Adrenal gland (tissue), 12 donors: ENCODE data around the gene JSRP1. TPM values are rescaled to one million over a fixed set of nuclear protein-coding genes. Genes with fewer than 3 reads are reported as not detected.
A peak's percentile ranks its signal among the peaks of the same experiment; 100 is the strongest.

Source experiments
- DNase-seq, 7 donors: peaks; one replicate each; pipeline ENCODE4 v3.0.0-alpha.2; 2019 to 2020
- H3K27ac ChIP-seq, 5 donors: fragments of 200-600 bp; sonication (generic) in 4 of 5; 1 replicate in 3 of 5; 2 replicates in 2 of 5; pipeline versions ENCODE4 v1.5.1 to v1.8.0; 2016 to 2020; ENCODE audit warnings: mild to moderate bottlenecking in 1 of 5
- H3K27me3 ChIP-seq: fragments of 200-600 bp; 2 replicates; pipeline ENCODE4 v1.8.0; 2021
- H3K36me3 ChIP-seq, 2 donors: fragments of 200-600 bp; replicated peaks in 1 of 2; 1 replicate in 1 of 2; 2 replicates in 1 of 2; pipeline versions ENCODE4 v1.5.1 to v1.8.0; 2018 to 2022
- H3K4me1 ChIP-seq, 2 donors: fragments of 200-600 bp; replicated peaks in 1 of 2; 1 replicate in 1 of 2; 2 replicates in 1 of 2; pipeline versions ENCODE4 v1.5.1 to v1.8.0; 2018 to 2021
- H3K4me3 ChIP-seq, 4 donors: fragments of 200-600 bp; sonication (generic) in 3 of 4; one replicate each; pipeline ENCODE4 v1.5.1; 2016 to 2018
- H3K9me3 ChIP-seq, 3 donors: fragments of 200-600 bp; sonication (generic) in 1 of 3; replicated peaks in 1 of 3; 1 replicate in 2 of 3; 2 replicates in 1 of 3; pipeline versions ENCODE4 v1.5.1 to v1.8.0; 2016 to 2021
- CTCF ChIP-seq, 6 experiments: fragments of 450-650 bp in 4 of 6; fragments of 200-600 bp in 2 of 6; sonication (generic) in 1 of 6; IDR thresholded peaks; 1 replicate in 5 of 6; 2 replicates in 1 of 6; pipeline versions ENCODE4 v1.5.1 to v1.8.0; 2016 to 2021; ENCODE audit warnings: antibody characterized with exemption in 6 of 6, mild to moderate bottlenecking in 2 of 6, moderate library complexity in 1 of 6
- POLR2A ChIP-seq, 2 donors: fragments of 450-650 bp; IDR thresholded peaks; one replicate each; pipeline ENCODE4 v1.6.1; 2017; ENCODE audit warnings: antibody characterized with exemption in 2 of 2, mild to moderate bottlenecking in 2 of 2, moderate library complexity in 1 of 2
- WGBS, 4 donors: extraction: QIAGEN DNeasy Blood & Tissue Kit in 2 of 4; methylation state at CpG; one replicate each; pipeline versions ENCODE4 v1.1.5 to v1.1.7; 2013 to 2017; 5-methylcytosine and 5-hydroxymethylcytosine counted together
- intact Hi-C, 2 donors: fragments of 100-400 bp; cut with DNase I; formaldehyde crosslinking; loops; one replicate each; pipeline versions ENCODE4 v1.14.1 to v1.15.0; 2022 to 2023
- polyA plus RNA-seq, 3 donors: library from polyadenylated mRNA; stranded (reverse); fragments of 200-250 nt in 2 of 3; fragments of 350-450 nt in 1 of 3; fragmentation: Illumina TruSeq in 1 of 3; extraction: RNeasy Lipid Tissue Mini Kit (QIAGEN cat#74804) in 1 of 3; gene quantifications; one replicate each; pipeline ENCODE4 v1.2.3, GENCODE V29; 2013 to 2014
- total RNA-seq, 9 donors: library from RNA; depleted of rRNA in 4 of 9; stranded (reverse); fragments of >200 nt in 4 of 9; fragments of 120-200 nt in 1 of 9; fragmentation: NEBNext Ultra II Directional in 1 of 9; extraction: Animal tissue kit (Norgen Biotek cat#: 25700) in 1 of 9; gene quantifications; one replicate each; pipeline versions ENCODE4 v1.1.0 to v1.2.4, GENCODE V29; 2013 to 2023
- donor health status: healthy with polysubstance abuse.
- donor health status: Bipolar disorder and iron deficiency.
- donor health status: DM: yes; HTN: yes; CAD: no.
- donor health status: DM: no; HTN: no; CAD: no.
- donor health status: DM: no; HTN: no; CAD: no.
- donor health status: DM: yes; HTN: yes; CAD: no.

JSRP1 gene
- total and polyA plus RNA-seq, 12 donors: 0.54 to 1.2 (median 0.83) TPM; not detected in 6

- WGBS, 4 donors: 77 to 84% (median 81%) methylated on average over 11 to 20 of the region's 20 CpGs
- H3K4me3 ChIP-seq: no peak overlapping the region
- intact Hi-C loops: loop anchor here in 1 of 2 donors (10.0 kb wide), 1 partner anchor 98 kb away; no protein-coding TSS in a partner anchor
- no peak for TF ChIP-seq CTCF (IDR thresholded peaks at IDR 0.05)
- no peak for TF ChIP-seq POLR2A (IDR thresholded peaks at IDR 0.05)
- DNase-seq: no peak
- H3K27me3 ChIP-seq: peaks cover 35% of the 10 kb centered on the region
- H3K4me1 ChIP-seq: peaks cover 0 to 16% of the 10 kb centered on the region in 2 donors
- H3K9me3 ChIP-seq: no peaks in the 10 kb centered on the region
- H3K36me3 ChIP-seq: no peaks in the 10 kb centered on the region
- no peak overlapping the region for H3K27ac ChIP-seq
Observed at GRCh38 chr19:2286402-2287140, 30.4 kb upstream of the JSRP1 start.

GRCh38 chr19:2283835-2284507 lies 27.8 kb upstream of the JSRP1 start:
- TF ChIP-seq CTCF (IDR thresholded peaks at IDR 0.05): no peak
- no peak for TF ChIP-seq POLR2A (IDR thresholded peaks at IDR 0.05)
- Histone ChIP-seq H3K4me1 (no peaks in the 10 kb centered on the region), H3K36me3 (no peaks in the 10 kb centered on the region), H3K9me3 (no peaks in the 10 kb centered on the region), H3K27me3 (peaks cover 13% of the 10 kb centered on the region), H3K4me3 (no peak overlapping the region), H3K27ac (no peak overlapping the region)
- no peak for DNase-seq
- intact Hi-C loops: loop anchor here in 1 of 2 donors (10.0 kb wide), 1 partner anchor 101 kb away; no protein-coding TSS in a partner anchor
- WGBS, 4 donors: 92 to 96% (median 94%) methylated on average over 8 of the region's 8 CpGs

GRCh38 chr19:2282862-2283237 lies 26.6 kb upstream of the JSRP1 start:
- 61 to 77% (median 70%) methylated on average over 8 to 11 of the region's 11 CpGs for WGBS, 4 donors
- Histone ChIP-seq H3K27ac (no peak overlapping the region), H3K36me3 (no peaks in the 10 kb centered on the region), H3K4me1 (no peaks in the 10 kb centered on the region), H3K27me3 (peaks cover 4% of the 10 kb centered on the region), H3K4me3 (no peak overlapping the region), H3K9me3 (no peaks in the 10 kb centered on the region)
- TF ChIP-seq CTCF (IDR thresholded peaks at IDR 0.05) (no peak), POLR2A (IDR thresholded peaks at IDR 0.05) (no peak)
- peak in 1 of 7 donors; percentile 4 for DNase-seq
- intact Hi-C loops: loop anchor here in 1 of 2 donors (10.0 kb wide), 1 partner anchor 102 kb away; no protein-coding TSS in a partner anchor

- DNase-seq: peak; percentile 50 to 85 (median 65)
Observed at GRCh38 chr19:2282062-2282861, 26.0 kb upstream of the JSRP1 start, which contains the start of gene PEAK3. PEAK3 (minus strand) TSS chr19:2282175; CDS start chr19:2280931, 1,244 bp downstream.

More at GRCh38 chr19:2282062-2282861, 26.0 kb upstream of the JSRP1 start, which contains the start of gene PEAK3:
- TF ChIP-seq POLR2A (IDR thresholded peaks at IDR 0.05) (no peak), CTCF (IDR thresholded peaks at IDR 0.05) (no peak)
- intact Hi-C loops: loop anchor here in 1 of 2 donors (10.0 kb wide), 1 partner anchor 103 kb away; no protein-coding TSS in a partner anchor
- Histone ChIP-seq H3K27me3 (peaks cover 4% of the 10 kb centered on the region), H3K9me3 (no peaks in the 10 kb centered on the region), H3K4me1 (no peaks in the 10 kb centered on the region), H3K4me3 (peak within 1 kb of the TSS in 2 of 4 donors; percentile 19 to 28), H3K27ac (peak within 1 kb of the TSS in 2 of 5 donors; percentile 34 to 79), H3K36me3 (no peaks in the 10 kb centered on the region)
- 13 to 19% (median 14%) methylated on average over 16 to 41 of the region's 41 CpGs for WGBS, 4 donors
